ENCODE results near the gene OTOS. TPM values are rescaled to one million over a fixed set of nuclear protein-coding genes. Genes with fewer than 3 reads are reported as not detected.

OTOS gene
- total RNA-seq, 2 donors from 2014 or later: not detected

DNA sequence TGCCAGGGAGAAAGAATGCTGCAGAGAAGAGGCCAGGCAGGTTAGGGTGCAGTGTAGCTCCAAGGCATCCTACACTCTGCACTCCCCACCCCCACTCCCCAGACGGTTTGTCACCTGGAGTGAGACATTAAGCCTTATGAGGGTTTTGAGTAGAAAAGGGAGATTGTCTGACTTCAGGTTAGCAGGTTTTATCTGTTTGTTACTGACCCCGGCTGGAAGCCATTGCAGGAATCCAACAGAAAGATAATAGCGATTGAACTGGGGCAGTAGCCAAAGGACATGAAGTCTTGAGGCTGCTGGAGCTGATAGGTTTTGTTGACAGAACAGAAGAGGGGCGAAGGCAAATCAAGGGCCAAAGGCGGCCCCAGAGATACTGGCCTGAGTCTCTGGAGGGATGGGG is 51.2 kb downstream of the OTOS start:
- no peak overlapping the region for H3K27ac ChIP-seq
- WGBS: 52% methylated on average over 5 of the region's 5 CpGs
- no peak for DNase-seq (ENCODE audit: low spot score)

More for the DNA sequence above, 51.2 kb downstream of the OTOS start:
- no peaks in the 10 kb centered on the region for H3K4me1 ChIP-seq (replicated peaks)
- intact Hi-C loops (cut with DNase I): no loop called here
- H3K36me3 ChIP-seq: no peaks in the 10 kb centered on the region
- H3K4me3 ChIP-seq: no peak overlapping the region
- no peaks in the 10 kb centered on the region for H3K27me3 ChIP-seq (replicated peaks; ENCODE audit: insufficient read depth)
- no peaks in the 10 kb centered on the region for H3K9me3 ChIP-seq
- TF ChIP-seq POLR2AphosphoS5 (IDR thresholded peaks at IDR 0.05) (no peak), POLR2A (IDR thresholded peaks at IDR 0.05) (no peak)
- TF ChIP-seq, protein P1, sequence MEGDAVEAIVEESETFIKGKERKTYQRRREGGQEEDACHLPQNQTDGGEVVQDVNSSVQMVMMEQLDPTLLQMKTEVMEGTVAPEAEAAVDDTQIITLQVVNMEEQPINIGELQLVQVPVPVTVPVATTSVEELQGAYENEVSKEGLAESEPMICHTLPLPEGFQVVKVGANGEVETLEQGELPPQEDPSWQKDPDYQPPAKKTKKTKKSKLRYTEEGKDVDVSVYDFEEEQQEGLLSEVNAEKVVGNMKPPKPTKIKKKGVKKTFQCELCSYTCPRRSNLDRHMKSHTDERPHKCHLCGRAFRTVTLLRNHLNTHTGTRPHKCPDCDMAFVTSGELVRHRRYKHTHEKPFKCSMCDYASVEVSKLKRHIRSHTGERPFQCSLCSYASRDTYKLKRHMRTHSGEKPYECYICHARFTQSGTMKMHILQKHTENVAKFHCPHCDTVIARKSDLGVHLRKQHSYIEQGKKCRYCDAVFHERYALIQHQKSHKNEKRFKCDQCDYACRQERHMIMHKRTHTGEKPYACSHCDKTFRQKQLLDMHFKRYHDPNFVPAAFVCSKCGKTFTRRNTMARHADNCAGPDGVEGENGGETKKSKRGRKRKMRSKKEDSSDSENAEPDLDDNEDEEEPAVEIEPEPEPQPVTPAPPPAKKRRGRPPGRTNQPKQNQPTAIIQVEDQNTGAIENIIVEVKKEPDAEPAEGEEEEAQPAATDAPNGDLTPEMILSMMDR (IDR thresholded peaks at IDR 0.05): no peak

Other genes with a start within 250 kb of the OTOS start
- 100 to 1,000 TPM; 186 to 191 TPM for gene NDUFA10, start 115.3 kb downstream of the OTOS start, total RNA-seq
- not detected for gene OR6B2, start 110.2 kb downstream of the OTOS start, total RNA-seq
- not detected for gene OR6B3, start 87.1 kb downstream of the OTOS start, total RNA-seq
- gene COPS9, start 4.4 kb downstream of the OTOS start, total RNA-seq: 100 to 1,000 TPM; 156 to 179 TPM

All from prostate gland (tissue), 2 donors.